Colonic mucosa (tissue), 4 donors: Measurements from ENCODE around the gene COL11A2. TPM values are rescaled to one million over a fixed set of nuclear protein-coding genes. Genes with fewer than 3 reads are reported as not detected.
A peak's percentile ranks its signal among the peaks of the same experiment; 100 is the strongest.

Source experiments
- DNase-seq: peaks from one replicate; pipeline ENCODE4 v3.0.0-alpha.2; 2020
- H3K27ac ChIP-seq: fragments of 200-600 bp; one replicate; pipeline ENCODE4 v1.8.0; 2021
- H3K27me3 ChIP-seq: fragments of 200-600 bp; one replicate; pipeline ENCODE4 v1.8.0; 2021
- H3K36me3 ChIP-seq: fragments of 200-600 bp; one replicate; pipeline ENCODE4 v1.8.0; 2021
- H3K4me1 ChIP-seq: fragments of 200-600 bp; one replicate; pipeline ENCODE4 v1.8.0; 2021; ENCODE audit warnings: mild to moderate bottlenecking
- H3K4me3 ChIP-seq: fragments of 200-600 bp; one replicate; pipeline ENCODE4 v1.8.0; 2021
- H3K9ac ChIP-seq, 2 donors: one replicate each; pipeline ENCODE4 v1.7.0; 2013; ENCODE audit warnings: control low read depth in 2 of 2, low read depth in 2 of 2, low read length in 2 of 2
- H3K9me3 ChIP-seq: fragments of 200-600 bp; one replicate; pipeline ENCODE4 v1.8.0; 2021
- intact Hi-C: fragments of 100-400 bp; cut with DNase I; formaldehyde crosslinking; loops from one replicate; pipeline ENCODE4 v1.14.1; 2022
- total RNA-seq, 2 donors: library from RNA; stranded (reverse); fragmentation: NEBNext Ultra II Directional in 1 of 2; extraction: Animal tissue kit (Norgen Biotek cat#: 25700) in 1 of 2; gene quantifications; one replicate each; pipeline ENCODE4 v1.2.1, GENCODE V29; 2021
- TF ChIP-seq, protein P1 (sequence below): fragments of 200-600 bp; IDR thresholded peaks from one replicate; pipeline ENCODE4 v1.8.0; 2022; ENCODE audit warnings: antibody characterized with exemption, mild to moderate bottlenecking
- donor health status: healthy.
- donor health status: DM: no; HTN: no; CAD: no.
- donor health status: DM: no; HTN: no; CAD: no.

Gene COL11A2
- total RNA-seq, 2 donors from 2014 or later: 0.13 to 0.44 TPM

DNA sequence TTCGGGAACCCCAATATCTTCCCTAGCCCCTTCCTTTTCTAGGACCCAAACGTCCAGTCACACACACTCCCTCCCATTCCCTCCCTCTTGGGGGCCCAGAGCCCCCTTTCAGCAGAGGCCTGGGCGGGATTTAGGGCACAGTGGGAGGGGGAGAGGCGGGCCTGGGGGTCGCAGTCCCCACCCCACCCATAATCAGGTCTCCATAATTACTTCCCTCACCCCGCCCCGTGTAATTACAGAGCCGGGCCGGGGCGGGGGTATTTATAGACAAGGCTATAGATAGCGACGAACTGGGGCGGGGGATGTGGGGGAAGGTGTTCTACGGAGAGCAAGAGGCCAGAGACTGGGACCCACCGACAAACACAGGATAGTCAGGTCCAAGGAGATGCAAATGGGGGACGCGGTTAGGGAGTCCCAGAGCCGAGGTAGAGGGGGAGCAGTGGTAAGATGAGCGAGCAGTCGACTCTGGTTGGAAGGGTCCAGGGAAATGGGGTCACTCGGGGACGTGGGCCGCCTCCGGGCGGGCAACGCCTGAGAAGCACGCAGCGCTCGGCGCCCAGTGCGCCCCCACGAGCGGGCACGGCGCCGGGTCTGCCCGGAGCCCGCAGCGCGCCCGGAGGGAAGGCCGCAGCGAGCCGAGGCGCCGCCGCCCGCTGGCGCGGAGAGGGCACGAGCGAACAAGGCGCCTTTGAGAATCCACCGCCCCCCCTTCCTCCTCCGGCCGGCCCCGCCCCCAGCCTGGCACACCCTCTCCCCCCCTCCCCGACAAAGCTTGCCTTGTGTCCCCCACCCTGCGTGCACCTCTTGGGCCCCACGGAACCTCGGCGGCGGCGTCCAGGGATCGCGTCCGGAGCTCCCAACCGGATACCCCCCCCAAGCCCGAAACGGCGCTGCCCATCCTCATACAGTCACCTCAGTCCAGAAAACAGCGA lies 670 bp upstream of the COL11A2 start:
- TF ChIP-seq, protein P1, sequence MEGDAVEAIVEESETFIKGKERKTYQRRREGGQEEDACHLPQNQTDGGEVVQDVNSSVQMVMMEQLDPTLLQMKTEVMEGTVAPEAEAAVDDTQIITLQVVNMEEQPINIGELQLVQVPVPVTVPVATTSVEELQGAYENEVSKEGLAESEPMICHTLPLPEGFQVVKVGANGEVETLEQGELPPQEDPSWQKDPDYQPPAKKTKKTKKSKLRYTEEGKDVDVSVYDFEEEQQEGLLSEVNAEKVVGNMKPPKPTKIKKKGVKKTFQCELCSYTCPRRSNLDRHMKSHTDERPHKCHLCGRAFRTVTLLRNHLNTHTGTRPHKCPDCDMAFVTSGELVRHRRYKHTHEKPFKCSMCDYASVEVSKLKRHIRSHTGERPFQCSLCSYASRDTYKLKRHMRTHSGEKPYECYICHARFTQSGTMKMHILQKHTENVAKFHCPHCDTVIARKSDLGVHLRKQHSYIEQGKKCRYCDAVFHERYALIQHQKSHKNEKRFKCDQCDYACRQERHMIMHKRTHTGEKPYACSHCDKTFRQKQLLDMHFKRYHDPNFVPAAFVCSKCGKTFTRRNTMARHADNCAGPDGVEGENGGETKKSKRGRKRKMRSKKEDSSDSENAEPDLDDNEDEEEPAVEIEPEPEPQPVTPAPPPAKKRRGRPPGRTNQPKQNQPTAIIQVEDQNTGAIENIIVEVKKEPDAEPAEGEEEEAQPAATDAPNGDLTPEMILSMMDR: no peak
- H3K9me3 ChIP-seq: no peaks in the 10 kb centered on the region
- H3K9ac ChIP-seq: peak overlapping the region; percentile 44 to 47
- peaks cover 3% of the 10 kb centered on the region for H3K36me3 ChIP-seq
- no peak for DNase-seq
- H3K27me3 ChIP-seq: peaks cover 24% of the 10 kb centered on the region
- intact Hi-C loops: no loop called here
- peaks cover 6% of the 10 kb centered on the region for H3K4me1 ChIP-seq
- no peak overlapping the region for H3K27ac ChIP-seq
- peak overlapping the region; percentile 11 for H3K4me3 ChIP-seq

DNA sequence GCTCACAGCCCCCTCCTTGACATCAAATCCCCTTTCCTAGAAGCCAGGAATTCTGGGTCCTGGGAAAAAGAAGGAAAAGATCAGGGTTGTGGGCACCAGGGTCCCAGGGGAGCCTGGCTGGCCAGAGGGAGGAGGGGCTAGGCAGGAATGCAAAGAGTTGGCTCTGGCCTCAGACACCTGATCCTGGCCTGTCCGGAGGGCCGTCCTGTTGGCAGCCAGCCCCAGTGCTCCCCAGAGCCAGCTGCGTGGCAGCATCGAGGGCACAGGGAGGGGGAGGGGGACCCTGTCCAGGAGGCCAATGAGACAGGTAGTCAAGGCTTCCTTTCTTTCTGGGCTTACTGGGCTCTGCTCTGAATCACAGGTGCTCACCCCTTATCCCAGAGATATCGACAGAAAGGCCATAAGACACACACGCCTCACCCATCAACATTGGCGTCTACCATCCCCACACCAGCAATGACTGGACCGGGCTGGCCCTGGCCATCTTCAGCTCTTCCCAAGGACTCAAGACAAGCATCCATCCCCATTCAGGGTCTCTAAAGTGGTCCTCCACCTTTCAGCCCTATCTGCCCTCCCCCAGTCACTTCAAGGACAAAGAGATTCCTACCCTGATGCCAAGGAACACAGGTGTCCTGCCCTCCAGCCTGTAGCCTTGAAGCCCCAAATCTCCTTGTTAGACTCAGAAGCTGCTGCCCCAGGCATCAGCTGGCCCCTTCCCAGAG lies 723 bp downstream of the COL11A2 start:
- TF ChIP-seq, protein P1: no peak
- Histone ChIP-seq H3K4me1 (peaks cover 6% of the 10 kb centered on the region), H3K36me3 (peaks cover 3% of the 10 kb centered on the region), H3K27me3 (peaks cover 24% of the 10 kb centered on the region), H3K9me3 (no peaks in the 10 kb centered on the region), H3K27ac (no peak overlapping the region), H3K4me3 (no peak overlapping the region), H3K9ac (no peak overlapping the region)
- intact Hi-C loops: no loop called here
- no peak for DNase-seq

DNA sequence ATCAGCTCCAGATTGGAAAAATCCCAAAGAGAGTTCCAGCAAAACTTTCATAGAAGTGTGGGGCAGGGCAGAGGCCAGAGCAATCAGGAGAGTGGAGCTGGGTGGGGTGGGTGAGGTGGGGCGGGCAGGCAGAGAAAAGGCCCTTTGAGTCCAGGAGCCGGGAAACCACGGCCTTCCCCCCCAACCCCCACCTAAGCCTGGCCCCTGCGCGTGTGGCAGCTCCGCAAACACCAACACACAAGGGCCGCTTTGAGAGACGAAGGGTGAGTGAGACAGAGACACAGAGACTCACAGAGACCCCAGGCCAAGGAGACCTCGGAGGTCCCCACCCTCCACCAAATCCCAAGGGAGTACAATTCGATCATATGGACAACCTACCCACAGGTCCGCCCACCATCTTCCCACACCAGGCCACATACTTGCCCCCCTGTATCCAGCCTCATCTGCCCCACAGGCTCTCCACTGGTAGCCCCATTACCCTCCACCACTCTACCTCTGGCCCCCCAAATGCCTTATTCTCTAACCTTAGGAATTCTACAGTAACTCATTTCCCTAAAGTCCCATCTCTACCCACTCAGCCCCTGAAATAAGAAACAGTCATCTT lies 1.7 kb downstream of the COL11A2 start:
- H3K27ac ChIP-seq: no peak overlapping the region
- H3K4me3 ChIP-seq: no peak overlapping the region
- H3K9ac ChIP-seq: no peak overlapping the region
- intact Hi-C loops: no loop called here
- TF ChIP-seq, protein P1: no peak
- no peaks in the 10 kb centered on the region for H3K36me3 ChIP-seq
- no peaks in the 10 kb centered on the region for H3K9me3 ChIP-seq
- peaks cover 6% of the 10 kb centered on the region for H3K4me1 ChIP-seq
- peaks cover 24% of the 10 kb centered on the region for H3K27me3 ChIP-seq
- no peak for DNase-seq

DNA sequence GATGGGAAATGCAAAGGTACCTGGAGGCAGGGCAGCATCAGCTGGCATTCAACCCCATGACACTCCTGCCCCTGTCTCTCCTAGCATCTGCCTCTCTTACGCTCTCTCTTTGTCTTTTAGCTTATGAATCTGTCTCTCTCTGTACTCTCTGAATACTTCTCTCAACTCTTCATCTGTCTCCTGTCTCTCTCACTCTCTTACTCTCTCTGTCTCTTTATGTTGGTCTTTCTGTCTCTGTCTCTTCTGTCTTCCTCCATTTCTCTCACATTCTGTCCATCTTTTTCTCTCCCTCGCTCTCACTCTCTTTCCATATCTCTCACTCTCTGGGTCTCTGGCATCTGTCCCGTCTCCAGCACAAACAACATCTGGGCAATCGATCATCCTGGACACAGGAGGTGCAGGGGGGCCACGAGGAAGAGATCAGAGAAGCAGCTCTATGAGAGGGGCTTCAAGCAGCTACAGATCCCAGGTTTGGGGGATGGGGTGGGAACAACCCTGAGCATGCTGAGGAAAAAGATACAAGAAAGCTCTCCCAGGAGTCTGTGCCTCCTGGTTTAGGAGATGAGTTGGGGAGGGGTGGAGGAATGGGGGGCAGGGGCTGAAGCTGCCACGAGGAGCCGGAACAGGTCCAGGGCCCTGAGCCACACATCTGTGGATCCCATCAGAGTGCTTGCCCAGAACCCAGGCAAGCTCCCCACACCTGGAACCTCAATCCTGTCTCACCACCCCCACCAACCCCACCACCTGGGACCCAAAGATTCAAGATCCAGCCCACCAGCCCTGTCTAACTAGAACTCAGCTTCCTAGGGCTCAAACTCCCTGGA lies 2.4 kb downstream of the COL11A2 start:
- H3K4me3 ChIP-seq: no peak overlapping the region

More for the DNA sequence above, 2.4 kb downstream of the COL11A2 start:
- no peaks in the 10 kb centered on the region for H3K9me3 ChIP-seq
- peaks cover 24% of the 10 kb centered on the region for H3K27me3 ChIP-seq
- H3K27ac ChIP-seq: no peak overlapping the region
- intact Hi-C loops: no loop called here
- no peak for DNase-seq
- no peak overlapping the region for H3K9ac ChIP-seq
- peaks cover 6% of the 10 kb centered on the region for H3K4me1 ChIP-seq
- H3K36me3 ChIP-seq: no peaks in the 10 kb centered on the region
- TF ChIP-seq, protein P1: no peak
